Measurements from ENCODE around the gene ZNF839.
A peak's percentile ranks its signal among the peaks of the same experiment; 100 is the strongest.

ZNF839 gene

GRCh38 chr14:102363182-102363943 lies 43.8 kb downstream of the ZNF839 start:
- no peak for TF ChIP-seq CTCF (IDR thresholded peaks at IDR 0.05; ENCODE audit: low read length, missing control alignments)
- H3K4me3 ChIP-seq (replicated peaks; ENCODE audit: low read depth, low read length), result peak overlapping the region; percentile 90
- DNase-seq (ENCODE audit: low read depth), result peak; percentile 27

GRCh38 chr14:102370305-102370809 lies 50.8 kb downstream of the ZNF839 start:
- peak; percentile 18 for DNase-seq (ENCODE audit: low read depth)
- TF ChIP-seq CTCF (IDR thresholded peaks at IDR 0.05; ENCODE audit: low read length, missing control alignments), result no peak
- no peak overlapping the region for H3K4me3 ChIP-seq (replicated peaks; ENCODE audit: low read depth, low read length)

- no peak for DNase-seq (ENCODE audit: low read depth)
- TF ChIP-seq CTCF (IDR thresholded peaks at IDR 0.05; ENCODE audit: low read length, missing control alignments), result no peak
- H3K4me3 ChIP-seq (replicated peaks; ENCODE audit: low read depth, low read length), result no peak overlapping the region
Measured at GRCh38 chr14:102371361-102371760, 51.8 kb downstream of the ZNF839 start.

GRCh38 chr14:102373110-102373509 lies 53.6 kb downstream of the ZNF839 start:
- DNase-seq (ENCODE audit: low read depth), result no peak
- no peak for TF ChIP-seq CTCF (IDR thresholded peaks at IDR 0.05; ENCODE audit: low read length, missing control alignments)
- no peak overlapping the region for H3K4me3 ChIP-seq (replicated peaks; ENCODE audit: low read depth, low read length)

- DNase-seq (ENCODE audit: low read depth), result no peak
- TF ChIP-seq CTCF (IDR thresholded peaks at IDR 0.05; ENCODE audit: low read length, missing control alignments), result no peak
- H3K4me3 ChIP-seq (replicated peaks; ENCODE audit: low read depth, low read length), result no peak overlapping the region
Measured at GRCh38 chr14:102374264-102374663, 54.7 kb downstream of the ZNF839 start.

GRCh38 chr14:102375119-102375518 lies 55.6 kb downstream of the ZNF839 start:
- no peak for DNase-seq (ENCODE audit: low read depth)
- H3K4me3 ChIP-seq (replicated peaks; ENCODE audit: low read depth, low read length), result no peak overlapping the region
- TF ChIP-seq CTCF (IDR thresholded peaks at IDR 0.05; ENCODE audit: low read length, missing control alignments), result no peak

- no peak overlapping the region for H3K4me3 ChIP-seq (replicated peaks; ENCODE audit: low read depth, low read length)
- DNase-seq (ENCODE audit: low read depth), result no peak
- no peak for TF ChIP-seq CTCF (IDR thresholded peaks at IDR 0.05; ENCODE audit: low read length, missing control alignments)
Measured at GRCh38 chr14:102377696-102378095, 58.1 kb downstream of the ZNF839 start.
